Lung (tissue), 12 donors: ENCODE results near the gene GFOD1. TPM values are rescaled to one million over a fixed set of nuclear protein-coding genes. Genes with fewer than 3 reads are reported as not detected.

Experiments used
- ATAC-seq: fragments of 200-7000 bp; cut with Tn5 transposase; one replicate; pipeline ENCODE4 v1.9.1; 2020; ENCODE audit warnings: moderate number of reproducible peaks; ENCODE audit not compliant: insufficient read depth, low FRiP score
- DNase-seq, 3 donors: peaks; one replicate each; pipeline ENCODE4 v3.0.0-alpha.2; 2013 to 2017
- H3K27ac ChIP-seq, 2 donors: one replicate each; pipeline ENCODE4 v1.5.1; 2013; ENCODE audit warnings: mild to moderate bottlenecking in 2 of 2, moderate library complexity in 2 of 2, control low read depth in 1 of 2, inconsistent platforms in 1 of 2, low read depth in 1 of 2, low read length in 1 of 2
- H3K27me3 ChIP-seq, 3 donors: one replicate each; pipeline ENCODE4 v1.5.1; 2013; ENCODE audit warnings: low read length in 2 of 3; ENCODE audit not compliant: control insufficient read depth in 3 of 3, insufficient read depth in 3 of 3
- H3K36me3 ChIP-seq, 4 donors: one replicate each; pipeline ENCODE4 v1.5.1; 2013; ENCODE audit warnings: low read length in 4 of 4, mild to moderate bottlenecking in 1 of 4, moderate library complexity in 1 of 4; ENCODE audit not compliant: control insufficient read depth in 4 of 4, insufficient read depth in 4 of 4
- H3K4me1 ChIP-seq, 5 donors: one replicate each; pipeline ENCODE4 v1.5.1; 2013; ENCODE audit warnings: low read length in 5 of 5, mild to moderate bottlenecking in 2 of 5, moderate library complexity in 1 of 5; ENCODE audit not compliant: control insufficient read depth in 5 of 5, insufficient read depth in 5 of 5
- H3K4me3 ChIP-seq: one replicate; pipeline ENCODE4 v1.5.1; 2013; ENCODE audit warnings: mild to moderate bottlenecking, control low read depth, moderate library complexity
- H3K9ac ChIP-seq, 2 donors: one replicate each; pipeline ENCODE4 v1.5.1; 2013; ENCODE audit warnings: low read length in 2 of 2, control low read depth in 1 of 2; ENCODE audit not compliant: insufficient read depth in 1 of 2
- H3K9me3 ChIP-seq, 4 donors: one replicate each; pipeline ENCODE4 v1.5.1; 2013; ENCODE audit warnings: low read length in 3 of 4, mild to moderate bottlenecking in 1 of 4, moderate library complexity in 1 of 4; ENCODE audit not compliant: control insufficient read depth in 4 of 4, insufficient read depth in 3 of 4
- WGBS, 2 donors: extraction: QIAGEN DNeasy Blood & Tissue Kit; methylation state at CpG; one replicate each; pipeline ENCODE4 v1.1.7; 2013; 5-methylcytosine and 5-hydroxymethylcytosine counted together
- polyA plus RNA-seq, 2 donors: library from polyadenylated mRNA; stranded (reverse); fragments of 200-250 nt; gene quantifications; one replicate each; pipeline ENCODE4 v1.2.1, GENCODE V29; 2013
- total RNA-seq, 2 donors: library from RNA; depleted of rRNA in 1 of 2; stranded (reverse); fragments of >200 nt in 1 of 2; gene quantifications; one replicate each; pipeline ENCODE4 v1.2.1, GENCODE V29; 2014 to 2021
- TF ChIP-seq, protein P1 (sequence below): IDR thresholded peaks from 2 replicates; pipeline ENCODE4 v1.5.1; 2012; ENCODE audit warnings: mild to moderate bottlenecking; ENCODE audit errors: control extremely low read depth, extremely low read depth
- donor health status: control.
- donor health status: control.
- donor health status: Bipolar disorder and iron deficiency.
- donor health status: healthy.
- donor health status: DM: yes; HTN: yes; CAD: no.

Gene GFOD1
- total and polyA plus RNA-seq, 4 donors = 4.0 to 22.8 (median 7.9) TPM

DNA sequence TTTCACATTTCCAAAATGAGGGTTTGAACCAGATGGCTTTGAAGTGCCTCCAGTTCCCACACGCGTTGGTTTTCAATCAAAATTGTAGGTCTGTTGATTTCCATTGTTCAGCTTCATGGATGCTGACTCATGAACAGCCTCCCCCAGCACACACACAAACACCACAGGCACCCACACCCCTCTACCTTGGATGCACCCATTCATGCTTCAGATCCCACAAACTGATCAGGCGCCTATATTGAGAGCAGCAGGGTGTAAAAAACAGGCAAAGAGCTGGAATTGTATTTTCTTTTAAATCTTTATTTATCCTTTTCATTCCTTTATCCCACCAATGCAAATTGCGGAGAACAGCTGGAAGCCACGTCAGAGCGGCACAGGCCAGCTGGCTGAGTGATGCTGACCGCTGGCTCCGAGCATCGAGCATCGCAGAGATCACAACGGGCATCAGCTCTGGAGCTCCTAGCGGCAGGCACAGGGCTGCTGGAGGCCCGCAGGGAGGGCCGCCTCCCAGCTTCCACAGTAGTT is 129.8 kb downstream of the GFOD1 start:
- WGBS, 2 donors = 86 to 89% methylated on average over 14 of the region's 14 CpGs
- DNase-seq (peak; percentile 40 to 62 (median 53)), ATAC-seq (no peak)
- Histone ChIP-seq H3K9ac (no peak overlapping the region), H3K4me3 (no peak overlapping the region), H3K27me3 (no peaks in the 10 kb centered on the region), H3K36me3 (peaks cover 0 to 2% (median 0%) of the 10 kb centered on the region in 4 donors), H3K4me1 (peaks cover 0 to 21% (median 15%) of the 10 kb centered on the region in 5 donors), H3K27ac (no peak overlapping the region), H3K9me3 (no peaks in the 10 kb centered on the region)
- TF ChIP-seq, protein P1, sequence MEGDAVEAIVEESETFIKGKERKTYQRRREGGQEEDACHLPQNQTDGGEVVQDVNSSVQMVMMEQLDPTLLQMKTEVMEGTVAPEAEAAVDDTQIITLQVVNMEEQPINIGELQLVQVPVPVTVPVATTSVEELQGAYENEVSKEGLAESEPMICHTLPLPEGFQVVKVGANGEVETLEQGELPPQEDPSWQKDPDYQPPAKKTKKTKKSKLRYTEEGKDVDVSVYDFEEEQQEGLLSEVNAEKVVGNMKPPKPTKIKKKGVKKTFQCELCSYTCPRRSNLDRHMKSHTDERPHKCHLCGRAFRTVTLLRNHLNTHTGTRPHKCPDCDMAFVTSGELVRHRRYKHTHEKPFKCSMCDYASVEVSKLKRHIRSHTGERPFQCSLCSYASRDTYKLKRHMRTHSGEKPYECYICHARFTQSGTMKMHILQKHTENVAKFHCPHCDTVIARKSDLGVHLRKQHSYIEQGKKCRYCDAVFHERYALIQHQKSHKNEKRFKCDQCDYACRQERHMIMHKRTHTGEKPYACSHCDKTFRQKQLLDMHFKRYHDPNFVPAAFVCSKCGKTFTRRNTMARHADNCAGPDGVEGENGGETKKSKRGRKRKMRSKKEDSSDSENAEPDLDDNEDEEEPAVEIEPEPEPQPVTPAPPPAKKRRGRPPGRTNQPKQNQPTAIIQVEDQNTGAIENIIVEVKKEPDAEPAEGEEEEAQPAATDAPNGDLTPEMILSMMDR = no peak

DNA sequence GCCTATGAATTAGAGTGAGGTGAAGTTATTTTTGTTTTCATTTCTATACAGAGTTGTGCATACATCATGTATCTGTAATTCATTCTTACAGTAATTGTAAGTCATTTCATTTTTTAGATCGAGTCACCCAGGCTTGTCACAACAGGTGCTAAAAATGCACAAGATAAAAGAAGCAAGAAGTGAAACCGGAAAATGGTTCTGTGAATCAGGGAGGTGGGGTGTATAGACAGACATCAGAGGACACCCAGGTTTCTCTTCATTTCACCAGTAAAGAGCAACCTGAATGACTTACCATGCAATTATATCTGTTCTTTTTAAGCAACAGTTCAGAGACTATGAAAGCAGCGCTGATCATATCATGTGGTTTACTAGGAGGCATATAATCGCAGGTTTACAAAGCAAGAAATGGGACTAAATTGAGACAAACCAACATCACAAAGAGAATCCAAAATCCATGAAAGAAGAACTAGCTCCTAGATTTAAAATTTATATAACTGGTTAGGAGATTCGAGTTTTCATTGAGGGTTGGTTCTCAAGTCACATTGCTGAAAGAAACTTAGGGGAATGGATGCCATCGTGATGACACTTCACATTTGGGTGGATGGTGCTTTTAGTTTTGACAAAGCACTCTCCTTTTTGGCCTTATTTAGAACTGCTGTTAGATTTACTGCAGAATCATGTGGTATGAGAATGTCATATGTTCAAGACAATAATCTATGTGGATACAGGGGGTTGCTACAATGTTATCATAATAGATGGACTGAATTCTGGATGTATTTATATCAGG is 131.2 kb downstream of the GFOD1 start:
- Histone ChIP-seq H3K9ac (no peak overlapping the region), H3K27me3 (no peaks in the 10 kb centered on the region), H3K4me1 (peaks cover 1 to 21% (median 15%) of the 10 kb centered on the region in 5 donors), H3K9me3 (no peaks in the 10 kb centered on the region), H3K27ac (no peak overlapping the region), H3K36me3 (no peaks in the 10 kb centered on the region), H3K4me3 (no peak overlapping the region)
- ATAC-seq (no peak), DNase-seq (no peak)
- WGBS, 2 donors = 81 to 89% methylated on average over 6 of the region's 6 CpGs
- TF ChIP-seq, protein P1 = no peak

DNA sequence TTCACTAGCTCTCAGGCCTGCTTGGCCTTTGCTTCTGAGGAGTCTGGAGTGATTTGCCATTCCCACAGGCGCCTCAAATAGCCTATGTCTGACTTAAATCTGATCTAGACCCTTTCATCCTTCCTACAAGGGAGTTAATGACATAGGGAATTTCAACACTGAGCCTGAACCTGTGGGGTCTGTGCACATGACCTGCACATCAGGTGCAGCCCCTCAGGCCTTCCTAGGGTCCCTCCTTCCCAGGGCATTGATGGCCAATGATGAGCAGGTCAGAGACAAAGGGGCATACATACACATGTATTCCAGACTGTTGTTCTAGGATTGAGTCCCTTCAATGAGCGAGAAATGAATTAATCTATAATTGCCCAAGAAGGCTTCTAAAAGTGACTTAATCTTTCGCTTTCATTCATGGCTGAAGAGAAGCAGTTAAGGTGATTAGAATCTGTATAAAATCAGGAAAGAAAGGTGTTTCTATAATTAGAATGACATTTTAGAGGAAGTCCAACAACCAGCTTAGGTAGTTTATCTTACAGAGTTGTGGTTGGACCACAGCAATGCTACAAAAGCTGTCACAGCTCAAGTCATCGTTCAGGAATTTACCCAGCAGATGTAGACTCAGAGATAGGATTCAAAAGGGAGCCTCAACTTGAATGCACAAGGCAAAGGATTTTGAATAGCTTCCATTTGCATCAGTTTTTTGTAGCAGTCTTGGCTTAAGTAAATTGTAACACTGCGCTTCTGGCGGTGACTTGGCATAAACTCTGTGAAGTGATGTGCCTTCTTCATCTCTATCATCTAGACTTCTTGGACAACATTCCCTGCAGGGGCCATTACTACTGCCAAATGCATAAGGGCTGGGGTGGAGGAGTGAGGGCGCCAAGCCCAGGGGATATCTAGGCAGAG is 132.1 kb downstream of the GFOD1 start:
- TF ChIP-seq, protein P1 = no peak
- H3K4me3 ChIP-seq = no peak overlapping the region
- no peak overlapping the region for H3K9ac ChIP-seq
- peak; percentile 21 to 74 (median 59) for DNase-seq
- no peak for ATAC-seq
- no peaks in the 10 kb centered on the region for H3K9me3 ChIP-seq
- WGBS, 2 donors = 70 to 73% methylated on average over 7 of the region's 7 CpGs
- no peaks in the 10 kb centered on the region for H3K36me3 ChIP-seq
- H3K27ac ChIP-seq = peak overlapping the region in 1 of 2 donors; percentile 48
- peaks cover 5 to 21% (median 15%) of the 10 kb centered on the region in 5 donors for H3K4me1 ChIP-seq
- no peaks in the 10 kb centered on the region for H3K27me3 ChIP-seq
